ENCODE data around the gene NT5DC2.
A peak's percentile ranks its signal among the peaks of the same experiment; 100 is the strongest.
"Not testable (repeated sequence)": the region's sequence is repeated elsewhere in the genome, so short reads cannot be mapped to it uniquely, and the experiment has no call there.

The NT5DC2 gene

GRCh38 chr3:52537165-52537620, 3.5 kb upstream of the NT5DC2 start:
- DNase-seq: no peak

GRCh38 chr3:52536369-52537164, 2.9 kb upstream of the NT5DC2 start, which contains the start of gene UQCC5:
Gene UQCC5 (plus strand): TSS chr3:52536605. CDS start chr3:52536756, 151 bp downstream.
- DNase-seq: peak; percentile 99

- DNase-seq: no peak
Measured at GRCh38 chr3:52536112-52536368, 2.4 kb upstream of the NT5DC2 start.

- DNase-seq: no peak
Measured at GRCh38 chr3:52535411-52536111, 1.9 kb upstream of the NT5DC2 start.

- DNase-seq: peak; percentile 12
Measured at GRCh38 chr3:52534281-52535183, 875 bp upstream of the NT5DC2 start.

GRCh38 chr3:52532838-52533622, 627 bp downstream of the NT5DC2 start:
- DNase-seq: peak; percentile 16

- peak; percentile 47 for DNase-seq
Measured at GRCh38 chr3:52532517-52532837, 1.2 kb downstream of the NT5DC2 start.

GRCh38 chr3:52531860-52532516, 1.7 kb downstream of the NT5DC2 start:
- peak; percentile 15 for DNase-seq

GRCh38 chr3:52530918-52531826, 2.5 kb downstream of the NT5DC2 start:
- peak; percentile 9 for DNase-seq

- DNase-seq: peak; percentile 15
Measured at GRCh38 chr3:52529376-52530333, 4.0 kb downstream of the NT5DC2 start.

GRCh38 chr3:52528586-52529375, 4.9 kb downstream of the NT5DC2 start:
- peak; percentile 15 for DNase-seq

GRCh38 chr3:52527732-52528585, 5.7 kb downstream of the NT5DC2 start:
- DNase-seq: peak; percentile 10

- DNase-seq: peak; percentile 9
Measured at GRCh38 chr3:52527039-52527731, 6.5 kb downstream of the NT5DC2 start.

- not testable (repeated sequence) for DNase-seq
Measured at GRCh38 chr3:52526671-52527038, 7.0 kb downstream of the NT5DC2 start.

GRCh38 chr3:52525680-52526561, 7.7 kb downstream of the NT5DC2 start:
- no peak for DNase-seq
